Measurements from ENCODE around the gene RIPOR1.
A peak's percentile ranks its signal among the peaks of the same experiment; 100 is the strongest.
"Not testable (repeated sequence)": the region's sequence is repeated elsewhere in the genome, so short reads cannot be mapped to it uniquely, and the experiment has no call there.

RIPOR1 gene, protein sequence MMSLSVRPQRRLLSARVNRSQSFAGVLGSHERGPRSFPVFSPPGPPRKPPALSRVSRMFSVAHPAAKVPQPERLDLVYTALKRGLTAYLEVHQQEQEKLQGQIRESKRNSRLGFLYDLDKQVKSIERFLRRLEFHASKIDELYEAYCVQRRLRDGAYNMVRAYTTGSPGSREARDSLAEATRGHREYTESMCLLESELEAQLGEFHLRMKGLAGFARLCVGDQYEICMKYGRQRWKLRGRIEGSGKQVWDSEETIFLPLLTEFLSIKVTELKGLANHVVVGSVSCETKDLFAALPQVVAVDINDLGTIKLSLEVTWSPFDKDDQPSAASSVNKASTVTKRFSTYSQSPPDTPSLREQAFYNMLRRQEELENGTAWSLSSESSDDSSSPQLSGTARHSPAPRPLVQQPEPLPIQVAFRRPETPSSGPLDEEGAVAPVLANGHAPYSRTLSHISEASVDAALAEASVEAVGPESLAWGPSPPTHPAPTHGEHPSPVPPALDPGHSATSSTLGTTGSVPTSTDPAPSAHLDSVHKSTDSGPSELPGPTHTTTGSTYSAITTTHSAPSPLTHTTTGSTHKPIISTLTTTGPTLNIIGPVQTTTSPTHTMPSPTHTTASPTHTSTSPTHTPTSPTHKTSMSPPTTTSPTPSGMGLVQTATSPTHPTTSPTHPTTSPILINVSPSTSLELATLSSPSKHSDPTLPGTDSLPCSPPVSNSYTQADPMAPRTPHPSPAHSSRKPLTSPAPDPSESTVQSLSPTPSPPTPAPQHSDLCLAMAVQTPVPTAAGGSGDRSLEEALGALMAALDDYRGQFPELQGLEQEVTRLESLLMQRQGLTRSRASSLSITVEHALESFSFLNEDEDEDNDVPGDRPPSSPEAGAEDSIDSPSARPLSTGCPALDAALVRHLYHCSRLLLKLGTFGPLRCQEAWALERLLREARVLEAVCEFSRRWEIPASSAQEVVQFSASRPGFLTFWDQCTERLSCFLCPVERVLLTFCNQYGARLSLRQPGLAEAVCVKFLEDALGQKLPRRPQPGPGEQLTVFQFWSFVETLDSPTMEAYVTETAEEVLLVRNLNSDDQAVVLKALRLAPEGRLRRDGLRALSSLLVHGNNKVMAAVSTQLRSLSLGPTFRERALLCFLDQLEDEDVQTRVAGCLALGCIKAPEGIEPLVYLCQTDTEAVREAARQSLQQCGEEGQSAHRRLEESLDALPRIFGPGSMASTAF

DNA sequence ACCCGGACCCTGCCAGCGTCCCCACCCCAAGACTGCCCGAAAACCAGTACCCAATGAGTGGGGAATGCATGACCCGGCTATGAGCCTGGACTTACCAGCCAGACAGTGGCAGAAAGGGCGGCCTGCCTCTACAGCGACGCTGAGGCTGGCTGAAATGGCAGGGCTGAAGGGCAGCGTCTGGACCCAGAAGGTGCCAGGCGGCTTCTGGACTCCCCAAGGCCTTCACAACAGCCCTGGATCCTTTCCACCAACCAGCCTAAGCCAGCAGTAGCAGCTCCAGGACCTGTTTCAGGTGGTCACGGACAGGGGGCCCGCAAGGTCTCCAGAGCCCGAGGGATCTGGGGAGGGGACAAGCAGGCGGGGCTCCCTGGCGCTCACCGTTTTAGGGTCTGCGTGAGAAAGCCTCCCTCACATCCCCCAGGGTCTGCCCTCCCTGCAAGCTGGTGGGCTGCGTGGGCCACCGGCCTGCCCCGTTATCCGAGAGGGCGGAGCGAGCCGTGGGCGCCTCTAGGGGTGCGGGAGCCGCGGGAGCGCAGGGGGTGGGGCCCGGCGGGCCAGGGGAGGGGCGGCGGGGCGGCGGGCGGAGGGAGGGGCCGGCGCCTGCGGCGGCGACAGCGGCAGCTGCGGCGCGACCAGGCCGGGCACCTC lies at the start of gene RIPOR1:
TSS of gene RIPOR1 (plus strand) at position 608 of the 648 bp plus-strand sequence. CDS start 9,618 bp downstream, outside the sequence.
- DNase-seq, result peak; percentile 59

DNA sequence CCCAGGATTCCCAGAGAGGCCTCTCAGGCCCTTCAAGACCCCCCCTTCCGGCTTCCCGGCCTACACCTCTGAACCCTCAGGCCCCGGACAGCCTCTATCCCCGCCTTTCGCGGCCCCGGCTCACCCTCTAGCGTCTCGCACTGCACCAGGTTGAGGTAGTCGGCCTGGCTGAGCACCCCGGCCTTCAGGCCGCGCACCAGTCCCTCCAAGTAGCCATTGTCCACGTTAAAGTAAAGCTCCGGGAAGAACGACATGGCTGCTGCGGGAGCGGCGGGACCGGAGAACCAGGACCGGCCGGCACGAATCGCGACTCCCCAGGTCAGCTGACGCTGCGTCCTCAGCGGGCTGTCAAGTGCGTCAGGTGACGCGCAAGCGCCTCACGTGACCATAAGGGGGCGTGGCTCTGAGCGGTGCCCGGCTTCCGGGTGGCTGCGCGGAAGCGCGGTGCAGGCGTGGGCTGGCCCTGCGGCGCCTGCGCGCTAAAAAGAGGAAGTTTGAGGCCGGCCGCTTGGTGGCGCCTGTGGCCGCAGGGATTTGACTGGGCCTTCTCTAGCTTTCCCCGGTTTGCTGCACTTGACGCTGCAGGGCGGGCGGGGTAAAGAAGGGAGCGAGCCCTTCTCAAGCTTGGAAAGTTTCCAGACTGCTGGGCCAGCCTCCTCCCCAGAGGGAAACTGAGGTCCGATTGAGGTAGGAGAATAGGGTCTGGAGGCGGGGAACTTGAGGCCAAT lies 47.6 kb upstream of the RIPOR1 start, which contains the start of gene ATP6V0D1:
TSS of gene ATP6V0D1 (minus strand) at position 325 of the 728 bp plus-strand sequence. CDS start at position 254, 71 bp downstream.
- peak; percentile 99 for DNase-seq

DNA sequence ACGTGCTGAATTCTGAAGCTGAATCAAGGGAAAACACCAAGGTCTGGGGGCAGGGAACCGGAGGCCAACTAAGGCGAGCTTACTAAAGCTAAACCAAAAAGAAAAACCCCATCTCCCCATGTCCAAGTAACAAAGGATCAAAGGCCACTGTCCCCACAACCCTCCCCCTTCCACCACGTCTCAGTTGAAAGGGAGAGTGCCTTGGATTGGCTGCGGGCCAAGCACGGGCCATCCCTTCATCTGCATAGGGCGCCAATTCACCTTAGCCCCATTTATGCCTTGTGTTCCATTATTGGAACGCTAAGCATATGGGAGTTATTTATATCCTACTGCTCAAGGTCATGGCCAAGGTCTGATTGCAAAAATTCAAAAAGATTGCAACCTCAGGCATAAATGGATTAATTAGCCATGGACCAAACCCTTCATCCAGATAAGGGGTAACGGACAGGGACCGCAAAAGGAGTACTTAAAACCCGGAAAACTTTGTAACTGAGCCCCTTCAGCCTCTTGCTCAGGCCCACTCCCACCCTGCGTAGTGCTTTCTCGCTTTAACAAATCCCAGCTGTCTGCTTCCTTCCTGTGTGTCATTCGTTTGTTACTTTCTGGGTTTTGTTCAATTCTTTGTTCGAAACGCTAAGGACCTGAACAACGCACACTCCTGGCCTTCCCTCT lies 46.9 kb upstream of the RIPOR1 start:
- DNase-seq, result peak; percentile 37

DNA sequence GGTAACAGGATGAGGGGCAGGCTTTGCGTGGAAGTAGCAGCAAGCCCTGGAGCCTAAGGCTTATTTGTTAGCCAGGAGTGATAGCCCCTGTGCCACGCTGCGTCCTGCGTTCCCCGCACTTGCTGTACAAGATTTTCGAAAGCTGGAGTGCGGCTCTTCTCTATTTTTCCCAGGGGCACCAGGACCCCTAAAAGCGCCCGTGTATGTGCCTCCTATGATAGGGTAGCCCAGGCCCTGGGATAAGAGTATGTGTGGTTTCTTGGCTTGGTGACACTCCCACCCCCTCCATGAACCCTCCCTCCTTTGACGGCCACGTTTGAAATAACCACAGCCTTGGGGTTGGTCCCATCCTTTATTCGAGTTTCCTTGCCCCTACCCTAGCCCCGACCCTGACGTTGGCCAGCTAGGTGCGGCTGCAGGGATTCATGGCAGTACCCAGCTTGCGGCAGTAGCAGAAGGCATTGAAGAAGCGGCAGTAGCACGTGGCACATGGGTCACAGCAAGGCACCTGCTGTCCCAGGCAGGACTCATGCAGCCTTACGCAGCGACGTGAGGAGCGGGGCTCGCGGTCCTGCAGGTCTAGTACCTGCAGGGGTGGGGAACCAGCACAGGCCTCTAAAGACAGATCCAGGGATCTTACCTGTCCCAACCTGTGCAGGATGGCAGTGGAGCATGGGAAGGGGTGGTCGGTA lies 46.2 kb upstream of the RIPOR1 start:
- DNase-seq, result no peak

DNA sequence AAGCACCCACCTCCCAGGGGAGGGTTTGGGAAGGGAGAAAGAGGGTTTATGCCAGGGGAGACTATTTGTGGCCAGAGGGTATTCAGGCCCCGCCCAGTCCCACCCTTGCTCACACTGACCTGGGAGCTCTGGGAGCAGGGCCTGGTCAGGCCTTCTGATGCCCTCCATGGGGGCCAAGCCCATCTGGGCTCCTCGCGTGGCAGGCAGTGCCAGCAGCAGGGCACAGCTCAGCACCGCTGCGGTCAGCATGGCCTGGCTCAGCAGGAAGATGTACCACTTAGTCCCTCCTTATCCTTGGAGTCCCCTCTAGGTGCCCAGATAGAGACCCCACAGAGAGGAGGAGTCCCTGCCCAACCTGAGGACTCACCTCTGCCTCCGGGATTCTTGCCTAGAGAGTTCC lies 45.5 kb upstream of the RIPOR1 start, which contains the start of gene AGRP:
TSS of gene AGRP (minus strand) at position 398 of the 400 bp plus-strand sequence. CDS start at position 249, 149 bp downstream.
- no peak for DNase-seq

DNA sequence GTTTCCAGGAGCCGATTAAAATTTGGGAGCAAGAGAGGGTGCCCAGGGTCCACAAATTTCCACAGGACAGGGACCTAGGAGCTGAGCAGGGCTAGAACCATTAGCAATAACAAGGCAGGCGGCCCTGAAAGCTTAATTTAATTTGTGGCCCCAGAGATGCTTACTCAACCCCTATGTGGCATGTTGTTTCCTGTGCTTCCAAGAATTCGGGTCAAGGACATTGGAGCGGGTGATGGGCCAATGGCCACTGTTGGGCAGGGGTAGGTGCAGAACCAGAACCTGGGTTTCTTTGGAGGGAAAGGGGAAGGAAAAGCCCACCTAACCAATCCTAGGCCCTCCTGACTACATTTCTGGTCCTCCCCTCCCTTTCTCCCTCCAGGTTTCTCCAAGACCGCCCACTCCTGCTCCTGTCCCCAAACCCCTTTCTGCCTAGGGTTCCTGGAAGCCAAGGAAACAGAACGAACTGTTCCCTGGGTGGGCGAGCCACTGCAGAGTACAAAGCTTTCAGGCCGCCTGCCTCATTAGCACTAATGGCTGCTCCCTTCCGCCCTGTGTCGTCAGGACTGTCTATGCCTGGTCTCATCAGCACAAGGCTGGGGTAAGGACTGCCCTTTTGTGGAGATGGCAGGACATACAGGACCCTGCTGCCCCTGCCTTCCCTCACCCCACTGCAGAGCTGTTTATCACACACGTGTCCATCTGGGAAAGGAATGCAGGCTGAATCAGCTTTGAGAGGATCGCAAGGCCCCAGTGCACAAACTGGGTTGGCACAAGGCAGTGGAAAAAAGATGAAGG lies 44.7 kb upstream of the RIPOR1 start:
- no peak for DNase-seq

DNA sequence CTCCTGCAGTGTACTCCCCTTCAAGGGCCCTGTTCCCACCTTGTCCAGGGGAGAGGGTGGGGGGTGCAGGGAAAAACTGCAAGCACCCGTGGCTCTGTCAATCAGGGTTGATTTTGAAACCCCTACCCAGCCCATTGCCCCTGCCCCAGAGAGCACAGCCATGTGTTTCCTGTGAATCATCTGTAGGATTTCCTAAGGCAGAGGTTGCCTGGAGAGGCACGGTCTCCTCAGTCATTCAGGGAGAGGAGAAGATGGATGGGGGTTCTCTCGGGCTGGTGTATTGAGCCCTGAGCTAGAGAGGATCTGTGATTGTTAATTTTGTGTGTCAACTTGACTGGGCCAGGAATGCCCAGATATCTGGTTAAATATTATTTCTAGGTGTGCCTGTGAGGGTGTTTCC lies 41.8 kb upstream of the RIPOR1 start:
- no peak for DNase-seq

DNA sequence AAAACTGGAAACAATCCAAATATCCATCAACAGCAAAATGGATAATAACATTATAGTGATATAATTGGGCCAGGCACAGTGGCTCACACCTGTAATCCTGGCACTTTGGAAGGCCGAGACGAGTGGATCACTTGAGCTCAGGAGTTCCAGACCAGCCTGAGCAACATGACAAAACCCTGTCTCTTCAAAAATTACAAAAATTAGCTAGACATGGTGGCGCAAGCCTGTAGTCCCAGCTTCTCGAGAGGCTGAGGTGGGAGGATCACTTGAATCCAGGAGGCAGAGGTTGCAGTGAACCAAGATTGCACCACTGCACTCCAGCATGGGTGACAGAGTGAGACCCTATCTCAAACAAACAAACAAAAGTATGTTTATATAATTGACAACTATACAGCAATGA lies 41.1 kb upstream of the RIPOR1 start:
- DNase-seq, result not testable (repeated sequence)

DNA sequence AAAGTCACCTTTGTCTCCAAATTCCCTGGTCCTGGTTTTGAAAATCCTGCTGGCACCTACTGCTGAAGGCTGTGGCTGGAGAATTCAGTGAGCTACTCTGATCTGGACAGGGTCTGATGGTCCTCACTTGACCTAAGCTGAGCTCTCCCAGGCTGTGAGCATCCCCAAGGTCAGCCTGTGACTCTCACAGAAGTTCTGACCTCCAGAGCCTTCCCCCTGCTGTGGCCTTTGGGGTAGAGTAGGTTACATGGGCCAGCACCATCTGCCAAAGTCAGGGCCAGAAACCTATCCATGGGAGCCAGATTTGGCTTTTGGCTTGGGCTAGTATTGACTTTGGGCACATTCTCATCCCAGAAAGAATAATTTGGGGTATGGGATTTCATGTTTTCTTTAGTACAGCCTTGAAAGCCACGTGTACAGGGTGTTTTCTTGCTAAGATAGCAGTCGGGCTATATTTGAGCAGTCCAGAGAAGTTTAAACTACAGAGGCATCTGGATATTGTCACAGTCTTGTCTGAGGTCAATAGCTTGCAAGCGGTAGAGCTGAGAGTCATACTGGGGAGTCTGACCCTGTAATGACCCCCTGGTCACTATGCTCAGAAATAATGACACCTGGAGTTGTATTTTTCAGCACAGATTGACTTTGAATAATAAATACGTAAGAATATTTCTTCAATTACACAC lies 39.1 kb upstream of the RIPOR1 start:
- DNase-seq, result no peak

DNA sequence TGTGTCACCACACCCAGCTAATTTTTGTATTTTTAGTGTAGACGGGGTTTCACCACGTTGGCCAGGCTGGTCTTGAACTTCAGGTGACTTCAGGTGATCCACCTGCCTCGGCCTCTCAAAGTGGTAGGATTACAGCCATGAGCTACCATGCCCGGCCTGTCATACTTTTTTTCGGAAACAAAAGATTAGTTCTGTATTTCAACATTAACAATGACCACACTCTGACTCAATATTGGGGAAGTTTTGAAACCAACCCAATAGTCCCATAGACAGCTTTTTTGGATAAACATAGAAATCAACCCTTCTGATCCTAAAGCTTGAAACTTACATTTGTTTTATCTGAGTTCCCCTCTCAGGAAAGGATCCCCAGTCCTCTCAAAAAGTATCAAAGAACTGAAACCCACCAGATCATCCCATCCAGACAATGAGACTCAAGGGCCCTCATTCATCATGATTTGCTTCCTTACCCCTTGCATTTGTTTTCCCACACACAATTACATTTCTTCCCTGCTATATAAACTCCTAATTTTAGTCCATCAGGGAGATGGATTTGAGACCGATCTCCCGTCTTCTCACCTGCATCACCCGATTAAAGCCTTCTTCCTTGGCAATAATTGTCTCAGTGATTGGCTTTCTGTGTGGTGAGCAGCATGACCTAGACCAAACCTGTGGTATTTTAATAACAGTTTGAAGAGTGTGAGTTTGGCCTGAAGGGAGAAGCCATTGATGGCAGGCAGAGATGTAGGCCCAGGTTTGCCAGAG lies 38.1 kb upstream of the RIPOR1 start:
- no peak for DNase-seq

DNA sequence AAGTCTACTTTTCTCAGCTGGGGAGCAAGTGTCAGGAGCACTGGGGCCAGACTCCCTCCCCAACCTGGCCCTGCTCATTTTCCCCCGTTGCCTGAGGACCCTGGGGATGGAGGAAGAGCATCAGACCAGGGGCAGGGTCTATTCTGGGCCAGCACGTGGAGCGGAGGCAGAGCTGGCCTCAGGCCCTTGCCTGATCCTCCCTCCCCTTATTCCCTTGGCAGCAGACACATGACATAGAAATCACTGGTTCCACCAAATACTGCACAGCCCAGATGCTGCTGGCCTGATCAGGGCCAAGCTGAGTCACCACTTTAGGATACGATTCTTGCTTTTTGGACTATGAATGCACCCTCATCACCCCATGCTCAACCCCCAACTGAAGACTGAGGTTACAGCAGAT lies 29.5 kb upstream of the RIPOR1 start:
- DNase-seq, result no peak

DNA sequence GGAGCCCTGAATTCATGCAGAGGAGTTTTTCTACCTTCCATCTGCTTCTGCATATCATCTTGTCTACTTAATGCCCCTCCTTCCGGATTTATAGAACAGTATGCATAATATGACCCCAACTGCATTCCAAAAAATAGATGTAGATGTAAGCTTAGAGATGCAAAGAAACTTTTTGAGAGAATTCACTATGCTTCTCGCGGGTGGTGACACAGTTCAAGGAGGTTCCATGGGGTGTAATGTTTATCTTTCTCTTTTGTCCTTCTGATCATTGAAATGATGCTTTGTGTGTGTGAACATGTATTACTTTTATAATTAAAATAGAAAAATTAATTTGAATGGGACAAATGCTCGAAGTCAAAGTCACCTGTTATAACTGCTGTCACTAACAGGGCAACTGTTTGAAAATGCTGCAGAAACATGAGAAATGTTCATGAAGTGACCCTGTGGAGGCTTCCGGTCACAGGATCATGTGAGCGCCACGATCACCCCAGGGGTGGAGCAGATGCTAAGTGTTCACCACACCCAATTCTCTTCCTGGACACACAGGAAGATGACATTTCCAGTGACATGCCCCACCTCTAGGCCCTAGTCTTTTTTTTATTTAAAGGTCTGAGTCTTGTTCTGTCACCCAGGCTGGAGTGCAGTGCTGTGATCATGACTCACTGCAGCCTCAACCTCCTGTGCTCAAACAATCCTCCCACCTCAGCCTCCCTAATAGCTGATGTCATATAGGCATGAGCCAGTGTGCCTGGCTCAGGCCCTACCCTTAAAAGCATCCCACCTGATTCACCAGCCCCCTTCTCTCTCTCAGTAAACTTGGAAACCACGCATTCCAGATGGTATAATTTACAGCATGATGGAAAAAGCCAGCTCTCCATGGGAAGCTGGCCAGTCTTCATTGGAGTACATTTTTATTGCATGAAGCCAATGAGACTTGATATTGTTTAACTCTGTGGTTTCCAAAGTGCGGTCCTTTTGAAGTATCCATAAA lies 24.3 kb upstream of the RIPOR1 start:
- DNase-seq, result no peak

DNA sequence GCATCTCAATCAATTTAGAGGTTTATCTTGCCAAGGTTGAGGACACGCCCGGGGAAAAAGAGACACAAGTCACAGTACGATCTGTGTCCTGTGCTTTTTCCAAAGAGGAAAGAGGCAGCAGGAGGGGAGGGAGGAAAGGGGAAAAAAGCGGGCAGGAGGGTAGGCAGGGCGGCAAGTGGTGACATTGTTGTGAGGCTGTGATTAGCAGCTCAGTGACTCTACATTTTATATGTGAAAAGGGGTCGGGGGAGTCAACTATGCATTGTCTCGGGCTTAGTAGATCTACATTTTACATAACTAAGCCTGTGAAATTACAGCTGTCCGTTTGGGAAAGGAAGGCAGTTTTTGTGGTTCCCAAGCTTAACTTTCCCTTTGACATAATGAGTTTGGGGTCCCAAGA lies 22.2 kb upstream of the RIPOR1 start:
- DNase-seq, result no peak

DNA sequence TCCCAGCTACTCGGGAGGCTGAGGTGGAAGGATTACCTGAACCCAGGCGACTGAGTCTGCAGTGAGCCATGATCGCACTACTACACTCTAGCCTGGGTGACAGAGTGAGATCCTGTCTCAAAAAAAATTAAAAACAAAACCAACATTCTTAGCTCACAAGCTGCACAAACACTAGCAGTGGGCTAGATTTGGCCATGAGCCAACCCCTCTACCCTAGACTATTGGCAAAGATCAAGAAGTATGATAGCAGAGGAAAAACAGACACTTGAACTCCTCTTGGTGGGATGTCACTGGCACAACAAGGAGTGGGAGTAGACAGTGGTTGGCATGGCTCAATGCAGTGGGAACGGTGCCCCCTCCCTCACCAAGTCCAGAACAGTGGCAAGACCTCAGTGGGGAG lies 19.6 kb upstream of the RIPOR1 start:
- peak; percentile 27 for DNase-seq

DNA sequence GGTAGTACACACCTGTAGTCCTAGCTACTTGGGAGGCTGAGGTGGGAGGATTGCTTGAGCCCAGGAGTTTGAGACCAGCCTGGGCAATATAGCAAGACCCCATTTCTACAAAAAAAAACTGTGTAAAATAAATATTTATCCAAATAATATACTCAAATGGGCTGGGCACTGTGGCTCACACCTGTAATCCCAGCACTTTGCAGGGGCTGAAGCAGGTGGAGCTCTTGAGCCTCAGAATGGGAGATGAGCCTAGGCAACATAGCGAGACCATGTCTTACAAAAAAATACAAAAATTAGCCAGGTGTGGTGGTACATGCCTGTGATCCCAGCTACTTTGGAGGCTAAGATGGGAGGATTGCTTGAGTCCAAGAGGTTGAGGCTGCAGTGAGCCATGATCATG lies 14.7 kb upstream of the RIPOR1 start:
- not testable (repeated sequence) for DNase-seq

DNA sequence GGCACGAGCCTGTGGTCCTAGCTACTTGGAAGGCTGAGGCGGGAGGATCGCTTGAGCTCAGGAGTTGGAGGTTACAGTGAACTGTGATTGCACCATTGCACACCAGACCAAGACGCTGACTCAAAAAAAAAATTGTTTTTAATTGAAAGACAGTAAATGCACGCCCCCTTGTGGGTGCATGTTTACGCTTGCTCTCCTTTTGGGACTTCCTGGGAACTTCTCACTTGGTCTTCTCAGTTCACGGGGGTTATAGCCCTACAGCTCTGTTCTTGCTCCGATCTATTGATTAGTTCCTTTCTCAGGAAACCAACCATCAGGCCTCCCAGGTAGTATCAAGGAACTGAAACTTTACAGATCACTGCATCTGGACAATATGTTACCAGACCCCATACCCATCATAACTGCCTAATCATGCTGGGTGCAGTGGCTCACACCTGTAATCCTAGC lies 14.2 kb upstream of the RIPOR1 start:
- DNase-seq, result peak; percentile 80
